WTC11 (cell line): ENCODE measurements around the gene SYCP3. TPM values are rescaled to one million over a fixed set of nuclear protein-coding genes. Genes with fewer than 3 reads are reported as not detected.

Experiments used
- ATAC-seq: fragments of 200-7000 bp; cut with Tn5 transposase; 2 replicates; pipeline ENCODE4 v1.10.0; 2021; ENCODE audit warnings: mild to moderate bottlenecking, moderate library complexity
- CTCF ChIA-PET: fragments of 300-600 bp; sonication (Branson Sonifier 250); formaldehyde crosslinking; loops from one replicate; lab custom pipeline; 2021; ENCODE audit warnings: antibody characterized with exemption; lab: Charles Lee
- POLR2A ChIA-PET: fragments of 350-600 bp; sonication (Branson Sonifier 250); formaldehyde crosslinking; loops from one replicate; lab custom pipeline; 2021; ENCODE audit warnings: antibody characterized with exemption; lab: Charles Lee
- DNase-seq: peaks from one replicate; pipeline ENCODE4 v3.0.0; 2021; ENCODE audit warnings: low spot score
- H3K27ac Mint-ChIP-seq: 2 replicates; pipeline ENCODE4 v1.8.0; 2021; ENCODE audit warnings: mixed read lengths
- H3K27me3 Mint-ChIP-seq: 2 replicates; pipeline ENCODE4 v1.8.0; 2021; ENCODE audit warnings: low read depth, mild to moderate bottlenecking, moderate library complexity, mixed read lengths
- H3K36me3 Mint-ChIP-seq: 2 replicates; pipeline ENCODE4 v1.8.0; 2021; ENCODE audit warnings: mixed read lengths
- H3K4me1 Mint-ChIP-seq: 2 replicates; pipeline ENCODE4 v1.8.0; 2022; ENCODE audit warnings: mixed read lengths
- H3K4me3 Mint-ChIP-seq: 2 replicates; pipeline ENCODE4 v1.8.0; 2021; ENCODE audit warnings: mild to moderate bottlenecking, moderate library complexity, mixed read lengths
- H3K9me3 Mint-ChIP-seq: 2 replicates; pipeline ENCODE4 v1.8.0; 2021; ENCODE audit warnings: mixed read lengths
- ARID4B ChIP-seq: sonication (generic); formaldehyde crosslinking; IDR thresholded peaks from 2 replicates; pipeline ENCODE4 v1.8.0; 2023; ENCODE audit warnings: missing genetic modification reagents, mild to moderate bottlenecking, borderline replicate concordance
- ATF1 ChIP-seq: sonication (generic); formaldehyde crosslinking; IDR thresholded peaks from 2 replicates; pipeline ENCODE4 v1.8.1; 2023; ENCODE audit warnings: mild to moderate bottlenecking, moderate library complexity, missing genetic modification reagents
- ATF3 ChIP-seq: sonication (generic); formaldehyde crosslinking; conservative IDR thresholded peaks from 2 replicates; pipeline ENCODE4 v1.8.1; 2022; ENCODE audit warnings: mild to moderate bottlenecking, missing genetic modification reagents
- CBFB ChIP-seq: sonication (generic); formaldehyde crosslinking; IDR thresholded peaks from 2 replicates; pipeline ENCODE4 v1.8.1; 2022; ENCODE audit warnings: mild to moderate bottlenecking, low read depth, missing genetic modification reagents
- GABPB1 ChIP-seq: sonication (generic); formaldehyde crosslinking; IDR thresholded peaks from 2 replicates; pipeline ENCODE4 v1.8.1; 2023; ENCODE audit warnings: mild to moderate bottlenecking, missing genetic modification reagents
- GRHL2 ChIP-seq: fragments of 250-450 bp; sonication (Bioruptor Pico); IDR thresholded peaks from 2 replicates; pipeline ENCODE4 v1.8.0; 2022; ENCODE audit warnings: mild to moderate bottlenecking, moderate library complexity; ENCODE audit not compliant: insufficient replicate concordance, severe bottlenecking
- JUN ChIP-seq: sonication (generic); formaldehyde crosslinking; IDR thresholded peaks from 2 replicates; pipeline ENCODE4 v1.8.0; 2023; ENCODE audit warnings: mild to moderate bottlenecking, missing genetic modification reagents
- MXD4 ChIP-seq: fragments of 250-450 bp; sonication (Bioruptor Pico); IDR thresholded peaks from 2 replicates; pipeline ENCODE4 v1.8.0; 2021; ENCODE audit warnings: mild to moderate bottlenecking, moderate library complexity, borderline replicate concordance
- NFE2L1 ChIP-seq: sonication (generic); formaldehyde crosslinking; IDR thresholded peaks from 2 replicates; pipeline ENCODE4 v1.8.1; 2023; ENCODE audit warnings: missing genetic modification reagents
- NFYB ChIP-seq: sonication (generic); formaldehyde crosslinking; conservative IDR thresholded peaks from 2 replicates; pipeline ENCODE4 v1.8.0; 2022; ENCODE audit warnings: low read depth, missing genetic modification reagents
- NR1H2 ChIP-seq: sonication (generic); formaldehyde crosslinking; IDR thresholded peaks from 2 replicates; pipeline ENCODE4 v1.9.0; 2021; ENCODE audit warnings: mild to moderate bottlenecking, moderate library complexity, missing genetic modification reagents
- NR2C2 ChIP-seq: sonication (generic); formaldehyde crosslinking; IDR thresholded peaks from 2 replicates; pipeline ENCODE4 v1.8.0; 2022; ENCODE audit warnings: mild to moderate bottlenecking, missing genetic modification reagents
- SMAD4 ChIP-seq: sonication (generic); formaldehyde crosslinking; IDR thresholded peaks from 2 replicates; pipeline ENCODE4 v1.8.0; 2022; ENCODE audit warnings: mild to moderate bottlenecking, missing genetic modification reagents
- TEAD4 ChIP-seq: sonication (generic); formaldehyde crosslinking; IDR thresholded peaks from 2 replicates; pipeline ENCODE4 v1.8.0; 2022; ENCODE audit warnings: mild to moderate bottlenecking, missing genetic modification reagents
- ZNF396 ChIP-seq: fragments of 250-450 bp; sonication (Bioruptor Pico); IDR thresholded peaks from 2 replicates; pipeline ENCODE4 v1.8.0; 2021; ENCODE audit warnings: mild to moderate bottlenecking, moderate library complexity, borderline replicate concordance
- ZNF416 ChIP-seq: fragments of 250-450 bp; sonication (Bioruptor Pico); IDR thresholded peaks from 2 replicates; pipeline ENCODE4 v1.9.0; 2021; ENCODE audit warnings: mild to moderate bottlenecking, inconsistent platforms
- ZSCAN18 ChIP-seq: fragments of 250-450 bp; sonication (Bioruptor Pico); IDR thresholded peaks from 2 replicates; pipeline ENCODE4 v2.1.2; 2022; ENCODE audit warnings: mild to moderate bottlenecking, moderate library complexity
- total RNA-seq: library from RNA; stranded (reverse); gene quantifications from 3 replicates; pipeline ENCODE4 v1.2.3, GENCODE V29; 2021
- TF ChIP-seq, protein P1 (sequence below): sonication (generic); formaldehyde crosslinking; IDR thresholded peaks from 2 replicates; pipeline ENCODE4 v1.8.1; 2022; ENCODE audit warnings: mild to moderate bottlenecking, moderate library complexity, missing genetic modification reagents
- TF ChIP-seq, protein P2 (sequence below): sonication (generic); formaldehyde crosslinking; IDR thresholded peaks from 2 replicates; pipeline ENCODE4 v1.8.0; 2022; ENCODE audit warnings: mild to moderate bottlenecking, missing genetic modification reagents
- TF ChIP-seq, protein P3 (sequence below): sonication (generic); formaldehyde crosslinking; IDR thresholded peaks from 2 replicates; pipeline ENCODE4 v1.8.1; 2023; ENCODE audit warnings: mild to moderate bottlenecking, moderate library complexity, missing genetic modification reagents
- TF ChIP-seq, protein P4 (sequence below): sonication (generic); formaldehyde crosslinking; IDR thresholded peaks from 2 replicates; pipeline ENCODE4 v1.8.0; 2022; ENCODE audit warnings: mild to moderate bottlenecking, missing genetic modification reagents
- TF ChIP-seq, protein P5 (sequence below): fragments of 250-450 bp; sonication (Bioruptor Pico); IDR thresholded peaks from 2 replicates; pipeline ENCODE4 v1.9.0; 2021; ENCODE audit warnings: moderate library complexity, mild to moderate bottlenecking, inconsistent platforms, borderline replicate concordance
- TF ChIP-seq, protein P6 (sequence below): sonication (generic); formaldehyde crosslinking; IDR thresholded peaks from 2 replicates; pipeline ENCODE4 v1.8.0; 2022; ENCODE audit warnings: mild to moderate bottlenecking, missing genetic modification reagents

The SYCP3 gene
- total RNA-seq, 1 experiment from 2014 or later: 0.15 TPM

DNA sequence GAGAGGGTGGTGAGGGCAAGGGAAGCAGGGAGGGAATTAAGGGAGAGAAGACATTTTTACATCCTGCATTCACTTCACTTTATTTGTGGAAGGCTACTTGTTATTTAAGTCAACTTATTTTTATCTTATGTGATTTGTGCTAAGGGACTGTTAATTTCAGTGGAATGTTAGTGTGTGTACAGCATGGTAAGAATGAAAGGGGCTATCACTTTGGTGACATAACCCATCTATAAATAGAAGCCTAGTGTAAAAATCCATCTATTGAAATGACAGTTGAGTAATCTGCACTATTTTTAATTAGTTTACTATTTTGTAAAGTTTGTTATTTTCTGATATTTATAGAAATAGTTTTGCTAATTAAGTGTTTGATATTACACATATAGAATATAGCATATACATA lies 58.6 kb downstream of the SYCP3 start:
- no peak overlapping the region for H3K27ac Mint-ChIP-seq
- no peak for ATAC-seq
- no peak for TF ChIP-seq ATF3 (CRISPR knock-in tag)
- TF ChIP-seq, protein P1, sequence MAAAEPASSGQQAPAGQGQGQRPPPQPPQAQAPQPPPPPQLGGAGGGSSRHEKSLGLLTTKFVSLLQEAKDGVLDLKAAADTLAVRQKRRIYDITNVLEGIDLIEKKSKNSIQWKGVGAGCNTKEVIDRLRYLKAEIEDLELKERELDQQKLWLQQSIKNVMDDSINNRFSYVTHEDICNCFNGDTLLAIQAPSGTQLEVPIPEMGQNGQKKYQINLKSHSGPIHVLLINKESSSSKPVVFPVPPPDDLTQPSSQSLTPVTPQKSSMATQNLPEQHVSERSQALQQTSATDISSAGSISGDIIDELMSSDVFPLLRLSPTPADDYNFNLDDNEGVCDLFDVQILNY (CRISPR knock-in tag): no peak
- no peak for TF ChIP-seq NR1H2 (CRISPR knock-in tag)
- no peak for TF ChIP-seq JUN (CRISPR knock-in tag)
- TF ChIP-seq SMAD4: no peak
- TF ChIP-seq, protein P2, sequence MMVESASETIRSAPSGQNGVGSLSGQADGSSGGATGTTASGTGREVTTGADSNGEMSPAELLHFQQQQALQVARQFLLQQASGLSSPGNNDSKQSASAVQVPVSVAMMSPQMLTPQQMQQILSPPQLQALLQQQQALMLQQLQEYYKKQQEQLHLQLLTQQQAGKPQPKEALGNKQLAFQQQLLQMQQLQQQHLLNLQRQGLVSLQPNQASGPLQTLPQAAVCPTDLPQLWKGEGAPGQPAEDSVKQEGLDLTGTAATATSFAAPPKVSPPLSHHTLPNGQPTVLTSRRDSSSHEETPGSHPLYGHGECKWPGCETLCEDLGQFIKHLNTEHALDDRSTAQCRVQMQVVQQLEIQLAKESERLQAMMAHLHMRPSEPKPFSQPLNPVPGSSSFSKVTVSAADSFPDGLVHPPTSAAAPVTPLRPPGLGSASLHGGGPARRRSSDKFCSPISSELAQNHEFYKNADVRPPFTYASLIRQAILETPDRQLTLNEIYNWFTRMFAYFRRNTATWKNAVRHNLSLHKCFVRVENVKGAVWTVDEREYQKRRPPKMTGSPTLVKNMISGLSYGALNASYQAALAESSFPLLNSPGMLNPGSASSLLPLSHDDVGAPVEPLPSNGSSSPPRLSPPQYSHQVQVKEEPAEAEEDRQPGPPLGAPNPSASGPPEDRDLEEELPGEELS: no peak
- TF ChIP-seq GABPB1 (CRISPR knock-in tag): no peak
- no peak for TF ChIP-seq CBFB (CRISPR knock-in tag)
- TF ChIP-seq, protein P3, sequence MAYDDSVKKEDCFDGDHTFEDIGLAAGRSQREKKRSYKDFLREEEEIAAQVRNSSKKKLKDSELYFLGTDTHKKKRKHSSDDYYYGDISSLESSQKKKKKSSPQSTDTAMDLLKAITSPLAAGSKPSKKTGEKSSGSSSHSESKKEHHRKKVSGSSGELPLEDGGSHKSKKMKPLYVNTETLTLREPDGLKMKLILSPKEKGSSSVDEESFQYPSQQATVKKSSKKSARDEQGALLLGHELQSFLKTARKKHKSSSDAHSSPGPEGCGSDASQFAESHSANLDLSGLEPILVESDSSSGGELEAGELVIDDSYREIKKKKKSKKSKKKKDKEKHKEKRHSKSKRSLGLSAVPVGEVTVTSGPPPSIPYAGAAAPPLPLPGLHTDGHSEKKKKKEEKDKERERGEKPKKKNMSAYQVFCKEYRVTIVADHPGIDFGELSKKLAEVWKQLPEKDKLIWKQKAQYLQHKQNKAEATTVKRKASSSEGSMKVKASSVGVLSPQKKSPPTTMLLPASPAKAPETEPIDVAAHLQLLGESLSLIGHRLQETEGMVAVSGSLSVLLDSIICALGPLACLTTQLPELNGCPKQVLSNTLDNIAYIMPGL (CRISPR knock-in tag): no peak
- TF ChIP-seq, protein P4, sequence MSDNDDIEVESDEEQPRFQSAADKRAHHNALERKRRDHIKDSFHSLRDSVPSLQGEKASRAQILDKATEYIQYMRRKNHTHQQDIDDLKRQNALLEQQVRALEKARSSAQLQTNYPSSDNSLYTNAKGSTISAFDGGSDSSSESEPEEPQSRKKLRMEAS: no peak
- no peak for TF ChIP-seq GRHL2 (CRISPR knock-in tag)
- TF ChIP-seq, protein P5, sequence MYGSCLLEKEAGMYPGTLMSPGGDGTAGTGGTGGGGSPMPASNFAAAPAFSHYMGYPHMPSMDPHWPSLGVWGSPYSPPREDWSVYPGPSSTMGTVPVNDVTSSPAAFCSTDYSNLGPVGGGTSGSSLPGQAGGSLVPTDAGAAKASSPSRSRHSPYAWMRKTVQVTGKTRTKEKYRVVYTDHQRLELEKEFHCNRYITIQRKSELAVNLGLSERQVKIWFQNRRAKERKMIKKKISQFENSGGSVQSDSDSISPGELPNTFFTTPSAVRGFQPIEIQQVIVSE (CRISPR knock-in tag): no peak
- TF ChIP-seq MXD4 (CRISPR knock-in tag): no peak
- no peak for TF ChIP-seq ZNF396
- no peak for TF ChIP-seq NFYB (CRISPR knock-in tag)
- no peak for TF ChIP-seq ZNF416 (CRISPR knock-in tag)
- no peak overlapping the region for H3K4me3 Mint-ChIP-seq
- ChIA-PET POLR2A (no interaction called here), CTCF (no interaction called here)
- H3K27me3 Mint-ChIP-seq: no peaks in the 10 kb centered on the region
- no peaks in the 10 kb centered on the region for H3K36me3 Mint-ChIP-seq
- no peak for DNase-seq
- peaks cover 10% of the 10 kb centered on the region for H3K4me1 Mint-ChIP-seq
- no peaks in the 10 kb centered on the region for H3K9me3 Mint-ChIP-seq

GRCh38 chr12:101680240-101680639 lies 59.0 kb downstream of the SYCP3 start:
- ChIA-PET CTCF (no interaction called here), POLR2A (no interaction called here)
- Mint-ChIP-seq H3K4me3 (no peak overlapping the region), H3K4me1 (peaks cover 7% of the 10 kb centered on the region), H3K27ac (no peak overlapping the region), H3K27me3 (no peaks in the 10 kb centered on the region), H3K36me3 (no peaks in the 10 kb centered on the region), H3K9me3 (no peaks in the 10 kb centered on the region)
- DNase-seq (no peak), ATAC-seq (no peak)
- TF ChIP-seq NR2C2 (no peak), NFE2L1 (CRISPR knock-in tag) (no peak), ARID4B (CRISPR knock-in tag) (no peak), ATF1 (no peak), ZSCAN18 (no peak), TEAD4 (no peak)
- TF ChIP-seq, protein P6, sequence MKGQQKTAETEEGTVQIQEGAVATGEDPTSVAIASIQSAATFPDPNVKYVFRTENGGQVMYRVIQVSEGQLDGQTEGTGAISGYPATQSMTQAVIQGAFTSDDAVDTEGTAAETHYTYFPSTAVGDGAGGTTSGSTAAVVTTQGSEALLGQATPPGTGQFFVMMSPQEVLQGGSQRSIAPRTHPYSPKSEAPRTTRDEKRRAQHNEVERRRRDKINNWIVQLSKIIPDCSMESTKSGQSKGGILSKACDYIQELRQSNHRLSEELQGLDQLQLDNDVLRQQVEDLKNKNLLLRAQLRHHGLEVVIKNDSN (CRISPR knock-in tag): no peak
